ENCODE results near the gene MLLT10. TPM values are rescaled to one million over a fixed set of nuclear protein-coding genes. Genes with fewer than 3 reads are reported as not detected.

Gene MLLT10
- total and polyA plus RNA-seq, 2 of the 8 experiments (the other 6 are each of a cell fraction or from before 2014, with no cell fraction given), result 53.1 to 62.1 TPM

DNA sequence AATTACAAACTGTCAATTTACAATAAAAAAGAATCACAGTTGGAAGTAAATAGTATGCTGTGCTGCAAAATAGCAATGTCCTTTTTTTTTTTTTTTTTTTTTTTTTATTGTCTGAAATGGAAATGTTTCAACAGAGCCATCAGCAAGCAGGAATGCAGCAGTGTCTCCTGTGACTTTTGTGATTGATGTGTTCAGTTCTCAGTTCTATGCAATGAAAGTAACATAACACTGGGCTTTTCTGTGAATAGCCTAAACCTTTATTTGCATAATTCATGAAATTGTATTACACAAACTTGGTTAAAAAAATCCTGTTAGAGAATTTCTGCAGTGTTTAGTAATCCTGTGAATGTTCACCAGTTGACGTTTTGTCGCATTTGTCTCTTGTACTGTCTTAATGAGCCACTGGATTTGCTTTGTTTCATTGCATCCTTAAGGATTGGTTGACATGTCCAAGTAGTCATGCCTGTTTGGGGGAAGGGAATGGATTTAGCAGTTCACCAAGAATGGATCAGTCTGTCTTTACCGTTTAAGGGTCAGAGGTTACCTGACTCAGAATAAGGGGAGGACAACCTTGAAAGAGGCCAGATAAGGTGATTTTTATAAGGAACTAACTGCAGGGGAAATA is 192.7 kb downstream of the MLLT10 start (continued):
- no peak for TF ChIP-seq CTBP2 (IDR thresholded peaks at IDR 0.05; ENCODE audit: borderline replicate concordance, insufficient read depth, insufficient read length, low read length)
- TF ChIP-seq SIX5 (IDR thresholded peaks at IDR 0.05; ENCODE audit: low read depth, low read length), result no peak
- no peak for TF ChIP-seq TAF7 (optimal IDR thresholded peaks at IDR 0.05; ENCODE audit: borderline replicate concordance, low read depth, low read length)
- no peak for TF ChIP-seq RNF2 (IDR thresholded peaks at IDR 0.05; ENCODE audit: borderline replicate concordance, low read depth, low read length, missing control alignments, poor library complexity, severe bottlenecking)
- TF ChIP-seq SIRT6 (IDR thresholded peaks at IDR 0.05; ENCODE audit: low read length), result no peak
- TF ChIP-seq NRF1 (IDR thresholded peaks at IDR 0.05; ENCODE audit: low read depth, low read length), result no peak
- TF ChIP-seq MAX (IDR thresholded peaks at IDR 0.05), result no peak
- no peak for TF ChIP-seq BACH1 (IDR thresholded peaks at IDR 0.05; ENCODE audit: low read length)
